SK-N-SH treated with all-trans-retinoic acid at 6 μM for 48 hours (cell line): Measurements from ENCODE around the gene KYAT1.

Source experiments
- BACH2 ChIP-seq: fragments of 250-450 bp; sonication (Bioruptor Pico); IDR thresholded peaks from 2 replicates; pipeline ENCODE4 v1.9.0; 2021; ENCODE audit warnings: mild to moderate bottlenecking, borderline replicate concordance
- CSDC2 ChIP-seq: fragments of 250-450 bp; sonication (Bioruptor Pico); IDR thresholded peaks from 2 replicates; pipeline ENCODE4 v1.5.0; 2020; ENCODE audit warnings: mild to moderate bottlenecking, moderate library complexity
- ESRRG ChIP-seq: fragments of 250-450 bp; sonication (Bioruptor Pico); IDR thresholded peaks from 2 replicates; pipeline ENCODE4 v1.6.1; 2021; ENCODE audit warnings: mild to moderate bottlenecking
- OSR1 ChIP-seq: fragments of 250-450 bp; sonication (Bioruptor Pico); IDR thresholded peaks from 2 replicates; pipeline ENCODE4 v1.8.0; 2022; ENCODE audit warnings: moderate library complexity, mild to moderate bottlenecking, inconsistent platforms
- PATZ1 ChIP-seq: fragments of 250-450 bp; sonication (Bioruptor Pico); IDR thresholded peaks from 2 replicates; pipeline ENCODE4 v1.8.0; 2020; ENCODE audit warnings: mild to moderate bottlenecking, moderate library complexity, borderline replicate concordance
- RARB ChIP-seq: fragments of 250-450 bp; sonication (Bioruptor Pico); IDR thresholded peaks from 2 replicates; pipeline ENCODE4 v1.8.0; 2021; ENCODE audit warnings: mild to moderate bottlenecking, moderate library complexity
- TCF4 ChIP-seq: fragments of 250-450 bp; sonication (Bioruptor Pico); IDR thresholded peaks from 2 replicates; pipeline ENCODE4 v1.8.0; 2021; ENCODE audit warnings: mild to moderate bottlenecking, moderate library complexity, borderline replicate concordance
- ZC3H10 ChIP-seq: fragments of 250-450 bp; sonication (Bioruptor Pico); IDR thresholded peaks from 2 replicates; pipeline ENCODE4 v1.5.1; 2021; ENCODE audit warnings: mild to moderate bottlenecking, moderate library complexity
- ZFP3 ChIP-seq: fragments of 250-450 bp; sonication (Bioruptor Pico); IDR thresholded peaks from 2 replicates; pipeline ENCODE4 v1.5.0; 2020; ENCODE audit warnings: mild to moderate bottlenecking, moderate library complexity
- ZNF565 ChIP-seq: fragments of 450-650 bp; formaldehyde crosslinking; conservative IDR thresholded peaks from 2 replicates; pipeline ENCODE4 v1.5.0; 2020; ENCODE audit warnings: low read depth, mild to moderate bottlenecking, moderate library complexity

- no peak for TF ChIP-seq OSR1
- TF ChIP-seq TCF4 (CRISPR knock-in tag) = no peak
- no peak for TF ChIP-seq ZNF565 (CRISPR knock-in tag)
- TF ChIP-seq BACH2 (CRISPR knock-in tag) = no peak
- no peak for TF ChIP-seq CSDC2
- no peak for TF ChIP-seq ESRRG
- no peak for TF ChIP-seq PATZ1
- TF ChIP-seq ZC3H10 (CRISPR knock-in tag) = no peak
- TF ChIP-seq ZFP3 = no peak
- no peak for TF ChIP-seq RARB (CRISPR knock-in tag)
Measured at GRCh38 chr9:128905964-128906363, 24.2 kb upstream of the KYAT1 start.
